ENCODE data around the gene S100A4.
A peak's percentile ranks its signal among the peaks of the same experiment; 100 is the strongest.

Gene S100A4

GRCh38 chr1:153546796-153547559 lies 1.4 kb upstream of the S100A4 start:
- DNase-seq, result peak; percentile 75

GRCh38 chr1:153546371-153546770 lies 765 bp upstream of the S100A4 start:
- no peak for DNase-seq

- no peak for DNase-seq
Measured at GRCh38 chr1:153544453-153545066, 1.0 kb downstream of the S100A4 start.

GRCh38 chr1:153543736-153544135 lies 1.9 kb downstream of the S100A4 start:
- no peak for DNase-seq

GRCh38 chr1:153542956-153543711 lies 2.5 kb downstream of the S100A4 start:
- no peak for DNase-seq

- no peak for DNase-seq
Measured at GRCh38 chr1:153541641-153542590, 3.7 kb downstream of the S100A4 start.

GRCh38 chr1:153540394-153541361 lies 4.9 kb downstream of the S100A4 start, which contains the start of gene S100A5:
S100A5 (minus strand) TSS chr1:153540934; CDS start chr1:153540191, 743 bp downstream.
- DNase-seq, result no peak

GRCh38 chr1:153539395-153540093 lies 6.1 kb downstream of the S100A4 start:
- DNase-seq, result no peak

- no peak for DNase-seq
Measured at GRCh38 chr1:153538315-153538821, 7.2 kb downstream of the S100A4 start.

- no peak for DNase-seq
Measured at GRCh38 chr1:153537376-153537730, 8.3 kb downstream of the S100A4 start.

- DNase-seq, result no peak
Measured at GRCh38 chr1:153536671-153537375, 8.8 kb downstream of the S100A4 start.

GRCh38 chr1:153536012-153536670 lies 9.5 kb downstream of the S100A4 start:
- DNase-seq, result peak; percentile 74

GRCh38 chr1:153535242-153536011 lies 10.2 kb downstream of the S100A4 start, which contains the start of gene S100A6:
S100A6 (minus strand) TSS chr1:153535991; CDS start chr1:153535339, 652 bp downstream.
- peak; percentile 21 for DNase-seq

GRCh38 chr1:153534925-153535241 lies 10.7 kb downstream of the S100A4 start:
- DNase-seq, result no peak

GRCh38 chr1:153534226-153534924 lies 11.2 kb downstream of the S100A4 start:
- DNase-seq, result no peak

GRCh38 chr1:153533689-153534201 lies 11.9 kb downstream of the S100A4 start:
- peak; percentile 71 for DNase-seq

GRCh38 chr1:153532769-153533599 lies 12.6 kb downstream of the S100A4 start:
- peak; percentile 85 for DNase-seq
